Neutrophil (primary cell): Measurements from ENCODE around the gene PCDH12.

ENCODE experiments used
- H3K27ac ChIP-seq: fragments of 200-600 bp; sonication (generic); 2 replicates; pipeline ENCODE4 v1.5.1; 2016; ENCODE audit warnings: mild to moderate bottlenecking, moderate library complexity
- H3K27me3 ChIP-seq: fragments of 200-600 bp; sonication (generic); 2 replicates; pipeline ENCODE4 v1.6.0; 2016; ENCODE audit warnings: mild to moderate bottlenecking
- H3K36me3 ChIP-seq: fragments of 200-600 bp; sonication (generic); 2 replicates; pipeline ENCODE4 v1.5.1; 2017
- H3K4me1 ChIP-seq, 2 experiments: fragments of 200-600 bp in 1 of 2; sonication (generic) in 1 of 2; 1 replicate in 1 of 2; 2 replicates in 1 of 2; pipeline versions ENCODE4 v1.5.1 to v1.6.1; 2013 to 2016; ENCODE audit warnings: low read depth in 1 of 2, low read length in 1 of 2, mild to moderate bottlenecking in 1 of 2, moderate library complexity in 1 of 2; ENCODE audit not compliant: control insufficient read depth in 1 of 2, insufficient read depth in 1 of 2
- H3K4me3 ChIP-seq, 2 experiments: fragments of 200-600 bp in 1 of 2; sonication (generic) in 1 of 2; 1 replicate in 1 of 2; 2 replicates in 1 of 2; pipeline ENCODE4 v1.5.1; 2013 to 2016; ENCODE audit warnings: low read depth in 1 of 2, low read length in 1 of 2, mild to moderate bottlenecking in 1 of 2, moderate library complexity in 1 of 2
- H3K9me3 ChIP-seq: fragments of 200-600 bp; sonication (generic); 2 replicates; pipeline ENCODE4 v1.5.1; 2016
- CTCF ChIP-seq: fragments of 200-600 bp; sonication (generic); IDR thresholded peaks from 2 replicates; pipeline ENCODE4 v1.5.1; 2016; ENCODE audit warnings: antibody characterized with exemption

The PCDH12 gene

GRCh38 chr5:141950207-141951005 lies 7.6 kb downstream of the PCDH12 start:
- H3K9me3 ChIP-seq: no peaks in the 10 kb centered on the region
- H3K27ac ChIP-seq: no peak overlapping the region
- H3K27me3 ChIP-seq: no peaks in the 10 kb centered on the region
- no peak for TF ChIP-seq CTCF
- H3K36me3 ChIP-seq: no peaks in the 10 kb centered on the region
- no peak overlapping the region for H3K4me3 ChIP-seq
- H3K4me1 ChIP-seq: peaks cover 36 to 44% of the 10 kb centered on the region in 2 experiments

GRCh38 chr5:141949511-141949910 lies 8.5 kb downstream of the PCDH12 start:
- no peaks in the 10 kb centered on the region for H3K9me3 ChIP-seq
- TF ChIP-seq CTCF: no peak
- H3K4me3 ChIP-seq: no peak overlapping the region
- no peak overlapping the region for H3K27ac ChIP-seq
- no peaks in the 10 kb centered on the region for H3K27me3 ChIP-seq
- no peaks in the 10 kb centered on the region for H3K36me3 ChIP-seq
- peaks cover 33 to 40% of the 10 kb centered on the region in 2 experiments for H3K4me1 ChIP-seq

- Histone ChIP-seq H3K27ac (no peak overlapping the region), H3K36me3 (no peaks in the 10 kb centered on the region), H3K4me3 (no peak overlapping the region), H3K9me3 (no peaks in the 10 kb centered on the region), H3K4me1 (peaks cover 30 to 33% of the 10 kb centered on the region in 2 experiments), H3K27me3 (no peaks in the 10 kb centered on the region)
- no peak for TF ChIP-seq CTCF
Measured at GRCh38 chr5:141948812-141949211, 9.2 kb downstream of the PCDH12 start.

GRCh38 chr5:141947316-141947715 lies 10.7 kb downstream of the PCDH12 start:
- no peak for TF ChIP-seq CTCF
- Histone ChIP-seq H3K27me3 (no peaks in the 10 kb centered on the region), H3K27ac (no peak overlapping the region), H3K4me1 (peaks cover 21 to 23% of the 10 kb centered on the region in 2 experiments), H3K9me3 (no peaks in the 10 kb centered on the region), H3K4me3 (no peak overlapping the region), H3K36me3 (peaks cover 6% of the 10 kb centered on the region)

GRCh38 chr5:141945511-141946051 lies 12.4 kb downstream of the PCDH12 start:
- Histone ChIP-seq H3K4me1 (peaks cover 14 to 21% of the 10 kb centered on the region in 2 experiments), H3K9me3 (no peaks in the 10 kb centered on the region), H3K27ac (no peak overlapping the region), H3K36me3 (peaks cover 22% of the 10 kb centered on the region), H3K4me3 (no peak overlapping the region), H3K27me3 (no peaks in the 10 kb centered on the region)
- TF ChIP-seq CTCF: no peak
